ENCODE measurements around the gene CNNM2.

GRCh38 chr10:102923601-102924000 lies 5.5 kb downstream of the CNNM2 start:
- TF ChIP-seq, protein P1, sequence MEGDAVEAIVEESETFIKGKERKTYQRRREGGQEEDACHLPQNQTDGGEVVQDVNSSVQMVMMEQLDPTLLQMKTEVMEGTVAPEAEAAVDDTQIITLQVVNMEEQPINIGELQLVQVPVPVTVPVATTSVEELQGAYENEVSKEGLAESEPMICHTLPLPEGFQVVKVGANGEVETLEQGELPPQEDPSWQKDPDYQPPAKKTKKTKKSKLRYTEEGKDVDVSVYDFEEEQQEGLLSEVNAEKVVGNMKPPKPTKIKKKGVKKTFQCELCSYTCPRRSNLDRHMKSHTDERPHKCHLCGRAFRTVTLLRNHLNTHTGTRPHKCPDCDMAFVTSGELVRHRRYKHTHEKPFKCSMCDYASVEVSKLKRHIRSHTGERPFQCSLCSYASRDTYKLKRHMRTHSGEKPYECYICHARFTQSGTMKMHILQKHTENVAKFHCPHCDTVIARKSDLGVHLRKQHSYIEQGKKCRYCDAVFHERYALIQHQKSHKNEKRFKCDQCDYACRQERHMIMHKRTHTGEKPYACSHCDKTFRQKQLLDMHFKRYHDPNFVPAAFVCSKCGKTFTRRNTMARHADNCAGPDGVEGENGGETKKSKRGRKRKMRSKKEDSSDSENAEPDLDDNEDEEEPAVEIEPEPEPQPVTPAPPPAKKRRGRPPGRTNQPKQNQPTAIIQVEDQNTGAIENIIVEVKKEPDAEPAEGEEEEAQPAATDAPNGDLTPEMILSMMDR (IDR thresholded peaks at IDR 0.05), result no peak
- TF ChIP-seq POLR2A (IDR thresholded peaks at IDR 0.05), result no peak

Measured in right lobe of liver (tissue), 4 donors.